Iris pigment epithelial cell (primary cell): ENCODE data around the gene VAV2.

Experiments used
- DNase-seq: peaks from one replicate; pipeline ENCODE4 v3.0.0-alpha.2; 2011; ENCODE audit warnings: low read depth

VAV2 gene

GRCh38 chr9:133780962-133781827 is 210.9 kb downstream of the VAV2 start:
- no peak for DNase-seq

DNA sequence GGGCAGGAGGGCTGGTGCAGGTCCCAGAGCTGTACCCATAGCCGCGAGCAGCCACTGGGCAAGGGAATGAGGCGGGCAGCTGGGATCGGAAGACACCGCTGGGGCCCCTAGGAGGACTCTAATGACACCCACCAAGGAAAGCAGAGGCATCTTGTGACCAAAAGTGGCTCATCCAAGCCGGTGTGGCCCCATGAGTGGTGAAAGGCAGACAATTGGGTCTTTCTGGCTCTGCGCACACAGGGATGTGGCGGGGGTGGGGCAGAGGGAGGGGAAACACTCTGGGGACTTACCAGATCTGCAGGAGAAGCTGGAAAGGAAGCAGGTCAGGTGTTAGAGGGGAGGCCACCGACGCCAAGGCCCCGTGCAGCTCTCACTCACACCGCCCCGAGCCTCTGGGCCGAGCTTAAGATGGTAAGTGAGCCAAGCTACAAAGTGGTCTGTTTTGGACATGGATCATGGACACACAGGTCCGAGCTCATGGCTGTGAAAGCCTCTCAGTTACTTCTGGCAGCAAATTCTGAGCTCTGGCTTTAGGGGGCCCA is 211.6 kb downstream of the VAV2 start:
- no peak for DNase-seq

DNA sequence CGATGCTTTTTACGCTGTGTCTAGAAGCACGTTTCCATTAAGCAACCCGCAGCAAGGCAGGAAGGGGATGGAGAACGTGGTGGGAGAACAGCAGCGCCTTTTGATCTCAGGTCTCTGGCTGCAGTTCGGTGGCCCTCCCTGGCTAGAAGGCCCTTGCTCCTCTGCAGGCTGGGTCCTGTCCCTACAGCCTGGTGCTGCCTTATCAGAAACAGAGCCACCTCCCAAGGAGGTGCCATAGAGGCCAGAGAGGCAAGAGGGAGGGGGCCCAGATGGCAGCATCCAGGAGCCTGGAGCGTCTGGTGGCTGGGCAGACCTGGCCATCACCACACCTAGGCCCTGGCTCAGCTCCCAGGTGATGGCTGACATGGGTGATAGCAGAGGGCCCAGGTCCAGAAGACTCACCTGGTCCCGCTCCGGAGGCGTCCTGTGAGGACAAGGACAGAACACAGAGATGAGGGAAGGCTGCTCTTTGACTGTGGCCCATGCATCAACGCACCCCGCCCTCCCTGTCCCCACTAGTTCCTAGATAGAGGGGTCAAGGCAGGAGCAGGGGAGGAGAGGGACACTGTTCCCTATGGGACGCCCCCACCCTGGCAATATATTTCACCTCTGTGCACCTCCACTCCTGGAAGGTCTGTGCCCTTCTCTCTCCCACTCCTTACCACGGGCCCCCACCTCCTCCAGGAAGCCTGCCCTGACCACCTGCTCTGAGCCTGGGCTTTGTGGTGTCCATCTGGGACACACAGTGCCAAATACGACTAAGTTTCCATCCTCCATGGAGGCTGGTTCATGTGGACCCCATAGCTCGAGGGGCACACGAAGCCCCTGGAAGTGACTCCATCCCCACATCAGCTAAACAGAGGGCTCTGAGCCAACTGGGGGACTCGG is 212.4 kb downstream of the VAV2 start:
- DNase-seq = no peak

DNA sequence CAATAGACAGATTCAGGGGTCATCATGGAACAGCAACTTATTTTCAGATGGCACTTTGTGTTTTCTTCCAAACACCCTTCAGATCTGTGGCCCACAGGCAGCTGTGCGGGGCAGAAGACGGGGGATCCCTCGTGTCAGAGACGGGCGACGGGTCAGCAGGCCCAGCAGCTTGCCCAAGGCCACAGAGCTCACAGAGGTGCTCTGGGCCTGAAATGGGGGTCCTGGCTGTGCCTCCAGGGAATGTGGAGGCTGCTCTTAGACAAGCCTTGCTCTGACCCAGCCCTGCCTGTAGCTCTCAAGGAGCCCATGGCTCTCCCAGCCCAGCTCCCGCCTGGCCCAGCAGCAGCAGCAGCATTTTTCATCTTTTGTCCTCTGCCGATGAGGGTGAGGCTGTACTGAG is 213.0 kb downstream of the VAV2 start:
- no peak for DNase-seq

- DNase-seq = no peak
Observed at GRCh38 chr9:133778336-133779013, 213.6 kb downstream of the VAV2 start.

DNA sequence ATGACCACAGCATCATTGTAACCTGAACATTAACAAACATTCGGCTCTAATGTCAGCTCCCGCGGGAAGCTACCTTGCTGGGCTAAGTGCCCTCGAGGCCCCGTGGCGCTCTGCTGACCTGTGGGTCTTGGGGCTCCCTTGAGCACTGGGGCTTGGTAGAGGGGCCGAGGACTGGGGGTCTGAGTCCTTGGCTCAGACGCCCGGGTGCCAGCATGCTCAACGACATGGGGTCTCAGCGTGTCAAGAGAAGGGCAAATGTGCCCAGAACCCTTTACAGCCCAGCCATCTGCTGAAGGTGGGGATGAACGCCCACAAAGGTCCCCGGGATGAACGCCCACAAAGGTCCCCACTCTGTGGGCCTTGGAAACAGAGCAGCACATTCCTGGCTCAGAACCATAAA is 214.3 kb downstream of the VAV2 start:
- DNase-seq = no peak

- no peak for DNase-seq
Observed at GRCh38 chr9:133777068-133777791, 214.9 kb downstream of the VAV2 start.

- DNase-seq = no peak
Observed at GRCh38 chr9:133775951-133776905, 215.9 kb downstream of the VAV2 start.

DNA sequence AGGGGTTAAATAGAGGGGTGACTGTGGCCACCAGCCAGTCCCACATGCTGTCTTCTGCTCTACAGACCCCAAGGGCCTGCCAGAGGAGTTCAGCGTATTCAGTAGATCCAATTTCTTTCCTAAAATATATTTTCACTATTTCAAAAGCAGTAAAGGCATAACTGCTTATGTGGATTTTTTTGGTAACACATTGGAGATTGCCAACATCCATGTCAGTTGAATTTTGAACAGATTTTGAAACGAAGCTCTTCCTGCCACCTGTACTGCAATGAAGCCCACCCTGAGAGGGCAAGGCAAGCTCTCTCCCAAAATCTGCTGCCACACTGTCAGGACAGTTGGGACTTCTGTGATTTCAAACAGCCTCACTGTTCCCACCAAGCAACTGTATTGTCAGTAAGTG is 216.8 kb downstream of the VAV2 start:
- DNase-seq = no peak

GRCh38 chr9:133774799-133775198 is 217.3 kb downstream of the VAV2 start:
- DNase-seq = no peak

DNA sequence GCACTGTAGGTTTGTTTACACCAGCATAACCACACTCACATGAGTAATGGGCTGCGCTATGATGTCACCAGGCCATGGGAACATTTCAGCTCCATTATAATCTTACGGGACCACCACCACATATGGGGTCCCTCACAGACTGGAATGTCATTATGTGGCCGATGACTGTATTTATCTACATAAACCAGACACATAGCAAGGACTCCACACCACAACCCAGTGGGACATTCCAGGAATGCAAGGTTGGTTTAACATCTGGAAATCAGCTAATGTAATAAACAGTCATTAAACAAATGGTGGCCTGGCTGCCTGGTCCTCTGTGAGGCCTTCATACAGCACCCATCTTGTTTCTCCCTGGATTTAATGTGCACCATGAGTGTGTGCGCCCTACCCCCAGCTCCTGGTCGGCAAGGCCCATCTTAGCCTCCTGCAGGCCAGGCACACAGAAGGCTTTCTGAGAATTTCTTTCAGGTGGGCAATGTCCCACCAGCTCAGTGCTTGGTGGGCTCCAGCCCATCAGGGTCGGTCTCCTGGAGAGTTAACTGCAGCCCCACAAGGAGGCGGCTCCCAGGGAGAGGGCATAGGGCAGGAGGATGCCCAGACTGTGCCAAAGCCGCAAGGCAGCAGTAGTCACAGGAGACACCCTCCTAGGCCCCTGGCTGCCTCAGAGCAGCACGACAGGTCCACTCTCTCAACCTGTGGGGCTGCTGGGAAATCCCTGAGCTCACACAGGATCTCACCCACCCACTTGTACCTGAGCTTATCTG is 218.1 kb downstream of the VAV2 start:
- DNase-seq = no peak

- DNase-seq = no peak
Observed at GRCh38 chr9:133772581-133772980, 219.5 kb downstream of the VAV2 start.

DNA sequence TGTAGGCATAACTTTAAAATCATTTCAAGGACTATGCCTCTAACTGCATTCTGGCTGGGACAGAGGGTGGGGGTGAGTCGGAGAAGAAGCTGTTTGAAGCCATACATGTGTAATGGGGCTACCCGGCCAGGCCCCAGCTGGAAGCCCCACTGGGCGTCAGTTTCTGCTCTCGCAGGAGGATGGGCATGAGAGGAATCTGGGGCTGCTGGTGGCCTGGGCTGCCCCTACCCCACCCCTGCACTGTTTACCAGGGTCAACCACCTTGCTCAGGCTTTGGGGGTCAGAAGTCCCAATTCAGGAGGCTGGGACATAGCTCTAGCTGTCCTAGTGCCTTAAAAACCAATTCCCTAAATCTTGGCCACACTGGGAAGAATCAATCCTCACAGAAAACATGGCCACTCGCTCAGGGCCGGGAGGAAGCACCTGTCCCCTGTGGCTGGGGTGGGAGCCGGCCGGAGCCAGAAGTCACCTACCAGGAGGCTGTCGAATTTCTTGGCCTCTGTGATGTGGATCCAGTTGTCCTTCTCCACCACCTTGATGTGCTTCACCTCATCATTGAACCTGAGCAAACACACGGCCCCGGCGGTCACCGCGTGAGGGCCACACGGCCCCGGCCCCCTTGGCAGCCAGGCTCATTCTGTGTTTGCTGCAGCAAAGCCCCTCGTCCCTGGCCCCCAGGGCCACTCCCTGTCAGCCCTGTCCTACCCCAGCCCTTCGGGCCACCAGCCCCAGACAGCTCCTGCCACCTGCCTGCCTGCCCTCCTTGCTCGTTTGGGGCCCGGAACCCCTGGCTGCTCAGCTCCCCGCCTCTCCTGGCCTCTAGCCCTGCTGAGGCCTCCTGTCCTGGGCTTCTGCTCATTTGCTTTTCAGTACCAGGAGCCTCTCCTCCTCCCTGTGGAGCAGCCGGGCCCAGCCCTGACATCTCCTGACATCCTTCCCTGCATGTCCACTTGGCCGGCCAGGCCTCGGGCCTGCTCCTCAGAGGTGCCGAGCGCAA is 220.3 kb downstream of the VAV2 start:
- DNase-seq = no peak

- no peak for DNase-seq
Observed at GRCh38 chr9:133770076-133770777, 221.9 kb downstream of the VAV2 start.

DNA sequence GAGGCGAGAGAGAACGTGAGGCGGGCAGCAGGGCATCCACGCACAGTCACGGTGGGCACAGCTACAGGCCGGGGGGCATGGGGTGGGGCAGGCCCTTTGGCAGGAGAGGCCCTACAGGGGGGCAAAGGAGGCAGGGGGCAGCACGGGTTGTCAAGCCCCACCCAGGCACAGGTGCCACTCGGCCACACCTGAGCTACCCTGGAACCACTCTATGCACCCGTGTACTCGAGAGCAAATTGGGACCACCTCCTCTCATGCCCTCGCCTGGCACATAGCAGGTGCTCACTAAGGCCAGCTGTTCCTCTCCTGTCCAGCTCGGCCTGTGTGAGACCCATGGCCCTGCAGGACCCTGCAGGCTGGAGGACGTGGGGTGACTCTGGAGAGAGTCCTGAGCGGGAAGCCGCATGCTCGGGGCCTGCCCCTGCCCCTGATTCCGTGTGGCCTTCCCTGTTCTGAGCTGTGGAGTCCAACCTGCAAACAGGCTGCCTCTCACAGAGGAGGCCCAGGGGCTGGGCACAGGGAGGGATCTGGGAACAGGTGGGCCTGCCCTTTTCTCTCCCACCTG is 222.5 kb downstream of the VAV2 start:
- DNase-seq = no peak

DNA sequence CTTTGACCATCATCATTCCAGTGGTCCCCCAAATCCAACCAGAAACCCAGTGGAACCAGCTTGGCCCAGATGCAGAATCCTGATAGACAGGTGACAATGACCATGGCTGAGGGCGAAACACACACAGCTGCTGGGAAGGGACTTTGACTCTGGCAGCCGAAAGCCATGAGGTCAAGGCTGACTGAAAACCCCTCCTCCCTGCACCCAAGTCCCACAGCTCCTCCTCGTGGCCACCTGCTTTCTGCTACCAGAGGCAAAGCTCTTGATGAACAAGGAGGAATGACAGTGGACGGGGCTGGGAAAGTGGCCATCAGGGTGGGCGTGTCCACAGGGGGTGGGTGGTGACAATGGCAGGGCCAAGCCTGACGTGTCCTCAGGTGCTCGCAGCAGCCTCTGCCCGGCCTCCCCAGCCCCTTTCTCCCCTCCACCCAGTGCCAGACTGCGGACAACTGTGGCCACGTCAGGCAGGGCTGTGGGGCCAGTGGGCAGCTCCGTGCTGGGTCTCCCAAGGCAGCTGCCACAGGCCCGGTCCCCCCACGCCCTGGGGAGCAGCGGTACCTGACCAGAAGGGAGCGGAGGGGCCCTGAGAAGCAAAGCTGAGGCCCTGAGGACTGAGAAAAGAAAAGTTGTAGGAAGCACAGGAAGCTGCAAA is 223.1 kb downstream of the VAV2 start:
- DNase-seq = no peak

- DNase-seq = no peak
Observed at GRCh38 chr9:133768371-133768858, 223.7 kb downstream of the VAV2 start.
